B cell (primary cell): ENCODE results near the gene P2RY14. TPM values are rescaled to one million over a fixed set of nuclear protein-coding genes. Genes with fewer than 3 reads are reported as not detected.

ENCODE experiments used
- ATAC-seq: fragments of 200-7000 bp; cut with Tn5 transposase; one replicate; pipeline ENCODE4 v1.10.0; 2021; ENCODE audit warnings: low read depth, mild to moderate bottlenecking, moderate number of reproducible peaks, moderate library complexity
- CTCF ChIA-PET: fragments of 350-600 bp; sonication (Branson Sonifier 250); formaldehyde crosslinking; loops from one replicate; lab custom pipeline; 2021; ENCODE audit warnings: antibody characterized with exemption, inconsistent platforms; lab: Charles Lee
- POLR2A ChIA-PET: fragments of 350-600 bp; sonication (Branson Sonifier 250); formaldehyde crosslinking; loops from one replicate; lab custom pipeline; 2021; ENCODE audit warnings: antibody characterized with exemption; lab: Charles Lee
- DNase-seq: peaks from one replicate; pipeline ENCODE4 v3.0.0; 2013
- H2AFZ ChIP-seq: 2 replicates; pipeline ENCODE4 v1.6.1; 2012; ENCODE audit warnings: mild to moderate bottlenecking, low read depth, low read length; ENCODE audit not compliant: insufficient read depth, poor library complexity, severe bottlenecking
- H3K27ac ChIP-seq, 2 donors: 1 replicate in 1 of 2; 2 replicates in 1 of 2; pipeline ENCODE4 v1.5.1; 2012 to 2013; ENCODE audit warnings: low read length in 2 of 2, mild to moderate bottlenecking in 2 of 2, moderate library complexity in 1 of 2
- H3K27me3 ChIP-seq, 4 experiments: fragments of 200-600 bp in 1 of 4; sonication (generic) in 1 of 4; replicated peaks in 1 of 4; 1 replicate in 2 of 4; 2 replicates in 2 of 4; pipeline versions ENCODE4 v1.6.1 to v1.7.0; 2013 to 2016; ENCODE audit warnings: low read length in 3 of 4, mild to moderate bottlenecking in 2 of 4, mixed read lengths in 1 of 4, moderate library complexity in 1 of 4; ENCODE audit not compliant: insufficient read depth in 4 of 4, control insufficient read depth in 3 of 4; ENCODE audit errors: control extremely low read depth in 1 of 4
- H3K36me3 ChIP-seq, 2 experiments: replicated peaks in 1 of 2; 1 replicate in 1 of 2; 2 replicates in 1 of 2; pipeline versions ENCODE4 v1.6.1 to v1.7.1; 2013; ENCODE audit warnings: low read length in 1 of 2; ENCODE audit not compliant: insufficient read depth in 2 of 2, control insufficient read depth in 1 of 2; ENCODE audit errors: control extremely low read depth in 1 of 2, extremely low read depth in 1 of 2
- H3K4me1 ChIP-seq, 2 donors: fragments of 200-600 bp in 1 of 2; sonication (generic) in 1 of 2; 1 replicate in 1 of 2; 2 replicates in 1 of 2; pipeline versions ENCODE4 v1.5.1 to v1.6.1; 2013 to 2017; ENCODE audit warnings: low read length in 2 of 2; ENCODE audit not compliant: control insufficient read depth in 2 of 2, insufficient read depth in 2 of 2
- H3K4me2 ChIP-seq: replicated peaks from 2 replicates; pipeline ENCODE3; 2012; ENCODE audit warnings: mild to moderate bottlenecking, low read depth, low read length; ENCODE audit not compliant: poor library complexity, severe bottlenecking
- H3K4me3 ChIP-seq, 5 experiments: fragments of 200-600 bp in 1 of 5; sonication (generic) in 1 of 5; 1 replicate in 3 of 5; 2 replicates in 2 of 5; pipeline versions ENCODE4 v1.5.1 to v1.7.0; 2011 to 2016; ENCODE audit warnings: low read length in 4 of 5, mild to moderate bottlenecking in 4 of 5, low read depth in 2 of 5, control low read depth in 1 of 5, moderate library complexity in 1 of 5; ENCODE audit not compliant: insufficient read depth in 1 of 5; ENCODE audit errors: control extremely low read depth in 1 of 5, extremely low read depth in 1 of 5
- H3K79me2 ChIP-seq: fragments of 200-600 bp; sonication (generic); one replicate; pipeline ENCODE4 v1.6.0; 2016; ENCODE audit warnings: low read length; ENCODE audit not compliant: control insufficient read depth, insufficient read depth
- H3K9ac ChIP-seq: fragments of 200-600 bp; sonication (generic); 2 replicates; pipeline ENCODE4 v1.6.1; 2017; ENCODE audit warnings: mild to moderate bottlenecking, low read length, moderate library complexity
- H3K9me3 ChIP-seq, 3 donors: one replicate each; pipeline versions ENCODE4 v1.6.1 to v1.7.1; 2013; ENCODE audit warnings: low read length in 2 of 3; ENCODE audit not compliant: control insufficient read depth in 2 of 3, insufficient read depth in 1 of 3; ENCODE audit errors: control extremely low read depth in 1 of 3
- H4K20me1 ChIP-seq: 2 replicates; pipeline ENCODE4 v1.6.0; 2012; ENCODE audit warnings: mild to moderate bottlenecking, low read length; ENCODE audit not compliant: insufficient read depth, control insufficient read depth, poor library complexity, severe bottlenecking
- H3K27ac Mint-ChIP-seq: one replicate; pipeline ENCODE4 v1.8.0; 2021; ENCODE audit warnings: mixed read lengths
- H3K27me3 Mint-ChIP-seq: one replicate; pipeline ENCODE4 v1.8.0; 2021; ENCODE audit warnings: mixed read lengths
- H3K4me1 Mint-ChIP-seq: one replicate; pipeline ENCODE4 v1.8.0; 2021; ENCODE audit warnings: mixed read lengths
- H3K4me3 Mint-ChIP-seq: one replicate; pipeline ENCODE4 v1.8.0; 2021; ENCODE audit warnings: mixed read lengths
- H3K9me3 Mint-ChIP-seq: one replicate; pipeline ENCODE4 v1.8.0; 2022; ENCODE audit warnings: mixed read lengths; ENCODE audit not compliant: insufficient read depth
- EZH2 ChIP-seq: IDR thresholded peaks from 2 replicates; pipeline ENCODE4 v1.6.1; 2012; ENCODE audit warnings: borderline replicate concordance, low read depth, mild to moderate bottlenecking, moderate library complexity, low read length; ENCODE audit not compliant: insufficient read depth, poor library complexity, severe bottlenecking
- WGBS: methylation state at CpG from one replicate; pipeline ENCODE4 v1.1.5; 2013; ENCODE audit warnings: missing lambda C conversion rate; ENCODE audit not compliant: insufficient coverage; 5-methylcytosine and 5-hydroxymethylcytosine counted together
- intact Hi-C: fragments of 100-400 bp; cut with micrococcal nuclease; formaldehyde crosslinking; loops from one replicate; pipeline ENCODE4 v1.10.0; 2022
- polyA plus RNA-seq: library from polyadenylated mRNA; depleted of rRNA; stranded (reverse); fragments of >200 nt; gene quantifications from 2 replicates; pipeline ENCODE4 v1.2.3, GENCODE V29; 2012
- total RNA-seq, 2 donors: library from RNA; stranded (reverse); fragments of 120-200 nt in 1 of 2; gene quantifications; 1 replicate in 1 of 2; 2 replicates in 1 of 2; pipeline versions ENCODE4 v1.2.3 to v1.2.4, GENCODE V29; 2013 to 2022
- TF ChIP-seq, protein P1 (sequence below): fragments of 200-600 bp; IDR thresholded peaks from one replicate; pipeline ENCODE4 v1.8.0; 2022; ENCODE audit warnings: antibody characterized with exemption, mild to moderate bottlenecking

Gene P2RY14
- total and polyA plus RNA-seq, 2 donors (not counting 1 experiment from before 2014, with no cell fraction given): 7.0 to 11.3 TPM

DNA sequence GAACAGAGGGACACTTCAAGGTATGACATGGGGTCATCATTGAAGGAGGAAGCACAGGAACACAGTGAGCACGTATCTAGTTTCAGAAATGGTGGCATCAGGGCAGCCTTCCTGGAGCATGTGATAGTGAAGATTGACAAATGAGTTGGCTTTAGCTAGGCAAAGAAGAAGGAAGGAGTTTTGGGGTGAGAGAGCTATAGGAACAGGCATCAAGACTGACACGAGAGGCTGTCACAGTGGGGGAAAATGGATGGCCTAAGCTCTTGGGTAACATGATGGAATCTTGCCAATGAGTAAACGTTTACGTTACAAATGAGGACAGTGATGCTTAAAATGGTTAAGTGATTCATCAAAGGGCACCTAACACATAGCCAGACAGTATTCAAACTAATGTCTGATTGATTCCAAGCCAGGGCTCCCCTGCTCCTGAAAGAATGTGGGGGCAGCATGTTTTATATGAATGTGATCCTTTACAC lies 52.2 kb downstream of the P2RY14 start:
- POLR2A ChIA-PET: no interaction called here
- H3K4me1 Mint-ChIP-seq: peaks cover 30% of the 10 kb centered on the region

More for the DNA sequence above, 52.2 kb downstream of the P2RY14 start:
- Mint-ChIP-seq H3K27me3 (no peaks in the 10 kb centered on the region), H3K9me3 (no peaks in the 10 kb centered on the region), H3K27ac (no peak overlapping the region), H3K4me3 (no peak overlapping the region)
- peaks cover 0 to 8% (median 0%) of the 10 kb centered on the region in 3 donors for H3K9me3 ChIP-seq
- no peak for DNase-seq
- H3K36me3 ChIP-seq: peaks cover 0 to 5% of the 10 kb centered on the region in 2 experiments
- ATAC-seq: no peak
- no peak overlapping the region for H2AFZ ChIP-seq
- no peaks in the 10 kb centered on the region for H3K27me3 ChIP-seq
- no peak overlapping the region for H3K4me3 ChIP-seq
- H4K20me1 ChIP-seq: no peaks in the 10 kb centered on the region
- H3K9ac ChIP-seq: no peak overlapping the region
- H3K27ac ChIP-seq: no peak overlapping the region
- WGBS: 82% methylated on average over 2 of the region's 4 CpGs
- H3K4me1 ChIP-seq: peaks cover 33 to 35% of the 10 kb centered on the region in 2 donors
- intact Hi-C loops: loop anchor here (2.0 kb wide), 1 partner anchor 693 kb away; no protein-coding TSS in a partner anchor
- no peak for TF ChIP-seq EZH2
- TF ChIP-seq, protein P1, sequence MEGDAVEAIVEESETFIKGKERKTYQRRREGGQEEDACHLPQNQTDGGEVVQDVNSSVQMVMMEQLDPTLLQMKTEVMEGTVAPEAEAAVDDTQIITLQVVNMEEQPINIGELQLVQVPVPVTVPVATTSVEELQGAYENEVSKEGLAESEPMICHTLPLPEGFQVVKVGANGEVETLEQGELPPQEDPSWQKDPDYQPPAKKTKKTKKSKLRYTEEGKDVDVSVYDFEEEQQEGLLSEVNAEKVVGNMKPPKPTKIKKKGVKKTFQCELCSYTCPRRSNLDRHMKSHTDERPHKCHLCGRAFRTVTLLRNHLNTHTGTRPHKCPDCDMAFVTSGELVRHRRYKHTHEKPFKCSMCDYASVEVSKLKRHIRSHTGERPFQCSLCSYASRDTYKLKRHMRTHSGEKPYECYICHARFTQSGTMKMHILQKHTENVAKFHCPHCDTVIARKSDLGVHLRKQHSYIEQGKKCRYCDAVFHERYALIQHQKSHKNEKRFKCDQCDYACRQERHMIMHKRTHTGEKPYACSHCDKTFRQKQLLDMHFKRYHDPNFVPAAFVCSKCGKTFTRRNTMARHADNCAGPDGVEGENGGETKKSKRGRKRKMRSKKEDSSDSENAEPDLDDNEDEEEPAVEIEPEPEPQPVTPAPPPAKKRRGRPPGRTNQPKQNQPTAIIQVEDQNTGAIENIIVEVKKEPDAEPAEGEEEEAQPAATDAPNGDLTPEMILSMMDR: no peak
- H3K79me2 ChIP-seq: peaks cover 11% of the 10 kb centered on the region
- H3K4me2 ChIP-seq: no peak overlapping the region
- CTCF ChIA-PET: interaction anchor here (0.8 to 12.2 kb wide), 14 partner anchors 8 to 101 kb away, joined by 3 to 460 read pairs (median 6); partner anchors contain the start of gene P2RY14
